Activated naive CD8-positive, alpha-beta T cell (primary cell): ENCODE data around the gene GLS2.
"Not testable (repeated sequence)": the region's sequence is repeated elsewhere in the genome, so short reads cannot be mapped to it uniquely, and the experiment has no call there.

ENCODE experiments used
- H3K27ac Mint-ChIP-seq: one replicate; pipeline ENCODE4 v1.8.0; 2021; ENCODE audit warnings: mixed read lengths
- H3K27me3 Mint-ChIP-seq: one replicate; pipeline ENCODE4 v1.8.0; 2021; ENCODE audit warnings: mixed read lengths
- H3K36me3 Mint-ChIP-seq: one replicate; pipeline ENCODE4 v1.8.0; 2021; ENCODE audit warnings: mixed read lengths
- H3K4me1 Mint-ChIP-seq: one replicate; pipeline ENCODE4 v1.8.0; 2021; ENCODE audit warnings: low read depth, mixed read lengths
- H3K4me3 Mint-ChIP-seq: one replicate; pipeline ENCODE4 v1.8.0; 2021; ENCODE audit warnings: mild to moderate bottlenecking, mixed read lengths
- H3K9me3 Mint-ChIP-seq: one replicate; pipeline ENCODE4 v1.8.0; 2021; ENCODE audit warnings: low read depth, mixed read lengths

The GLS2 gene

DNA sequence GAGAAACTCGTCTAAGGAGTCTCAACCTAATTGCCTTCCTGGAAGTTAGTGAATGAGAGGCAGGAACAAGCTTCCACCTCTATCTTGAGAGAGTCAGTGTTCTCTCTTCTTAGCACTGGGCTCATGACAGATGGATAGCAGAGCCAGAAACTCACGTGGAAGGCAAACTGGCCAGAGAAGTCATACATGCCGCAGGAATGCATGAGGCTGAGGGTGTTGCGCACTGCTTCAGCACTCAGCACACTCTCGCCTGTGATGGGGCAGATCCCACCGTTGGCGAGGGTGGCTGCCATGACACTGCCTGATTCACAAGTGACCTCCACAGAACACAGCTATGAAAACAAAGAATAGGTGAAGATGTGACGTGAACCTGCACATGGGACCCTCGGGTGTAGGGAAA lies 13.6 kb downstream of the GLS2 start:
- Mint-ChIP-seq H3K4me1 (peaks cover 25% of the 10 kb centered on the region), H3K27ac (no peak overlapping the region)

DNA sequence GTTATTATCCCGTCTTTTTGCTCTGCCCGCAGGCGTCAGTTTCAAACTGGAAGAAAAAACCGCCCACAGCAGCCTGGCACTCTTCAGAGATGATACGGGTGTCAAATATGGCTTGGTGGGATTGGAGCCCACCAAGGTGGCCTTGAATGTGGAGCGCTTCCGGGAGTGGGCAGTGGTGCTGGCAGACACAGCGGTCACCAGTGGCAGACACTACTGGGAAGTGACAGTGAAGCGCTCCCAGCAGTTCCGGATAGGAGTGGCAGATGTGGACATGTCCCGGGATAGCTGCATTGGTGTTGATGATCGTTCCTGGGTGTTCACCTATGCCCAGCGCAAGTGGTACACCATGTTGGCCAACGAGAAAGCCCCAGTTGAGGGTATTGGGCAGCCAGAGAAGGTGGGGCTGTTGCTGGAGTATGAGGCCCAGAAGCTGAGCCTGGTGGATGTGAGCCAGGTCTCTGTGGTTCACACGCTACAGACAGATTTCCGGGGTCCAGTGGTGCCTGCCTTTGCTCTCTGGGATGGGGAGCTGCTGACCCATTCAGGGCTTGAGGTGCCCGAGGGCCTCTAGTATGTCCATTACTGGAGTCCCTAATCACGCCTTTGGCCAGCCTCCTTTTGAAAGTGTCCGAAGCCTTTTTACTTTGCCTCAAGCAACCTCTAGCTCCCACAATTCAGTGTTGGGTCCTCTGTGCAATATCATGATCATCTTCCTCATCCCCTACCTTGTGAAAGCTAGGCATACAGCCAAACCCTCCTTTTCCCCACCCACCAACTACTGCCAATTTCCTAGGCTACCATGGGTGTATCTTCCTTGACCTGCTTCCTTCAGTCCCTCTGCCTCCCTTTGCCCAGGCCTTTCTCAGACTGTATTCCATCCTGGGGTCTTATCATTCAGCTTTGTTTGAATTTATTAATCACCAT lies 18.7 kb downstream of the GLS2 start:
- Mint-ChIP-seq H3K4me1 (peaks cover 33% of the 10 kb centered on the region), H3K4me3 (peak overlapping the region; percentile 99), H3K27me3 (no peaks in the 10 kb centered on the region), H3K36me3 (peaks cover 6% of the 10 kb centered on the region), H3K27ac (peak overlapping the region; percentile 98), H3K9me3 (no peaks in the 10 kb centered on the region)

More for the DNA sequence above, 13.6 kb downstream of the GLS2 start:
- Mint-ChIP-seq H3K9me3 (no peaks in the 10 kb centered on the region), H3K36me3 (peaks cover 6% of the 10 kb centered on the region), H3K27me3 (no peaks in the 10 kb centered on the region), H3K4me3 (no peak overlapping the region)

DNA sequence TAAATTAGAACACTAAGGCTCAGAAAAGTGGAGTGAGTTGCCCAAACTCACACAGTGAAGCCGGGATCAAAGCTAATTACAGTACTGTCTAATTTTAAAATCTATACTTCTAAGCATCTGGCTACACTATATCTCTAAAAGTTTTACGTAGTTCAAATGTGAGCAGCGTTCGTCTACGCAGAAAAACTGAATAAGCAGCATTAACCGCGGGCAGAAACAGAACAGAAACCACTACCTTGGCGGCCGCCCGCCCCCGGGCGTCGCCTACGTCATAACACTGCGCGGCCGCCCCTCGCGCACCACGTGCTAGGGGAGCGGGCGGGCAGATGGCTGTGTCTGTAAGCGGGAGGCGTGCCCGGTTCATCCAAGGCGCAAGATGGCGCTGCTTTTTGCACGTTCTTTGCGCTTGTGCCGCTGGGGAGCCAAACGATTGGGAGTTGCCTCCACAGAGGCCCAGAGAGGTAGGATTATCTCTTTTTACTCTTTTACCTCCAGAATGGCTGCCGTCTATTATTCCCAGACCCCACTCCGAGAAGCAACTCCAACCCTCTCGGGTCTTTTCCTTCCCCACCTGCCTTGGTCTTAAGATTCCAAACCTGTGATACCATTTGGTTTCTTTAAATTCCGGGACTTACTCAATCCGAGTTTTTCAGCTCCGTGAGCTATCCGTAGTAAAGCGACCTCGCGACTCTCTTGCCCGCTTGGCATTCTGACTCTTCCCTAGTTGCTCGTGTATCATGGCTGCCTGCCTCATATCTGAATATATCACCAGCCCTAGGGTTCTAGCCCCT lies 19.6 kb downstream of the GLS2 start, which contains the start of gene SPRYD4:
Gene SPRYD4, plus strand, starts transcription at position 363 of the 791 bp plus-strand sequence. Its CDS starts 14 bp downstream, at position 377.
- Mint-ChIP-seq H3K4me1 (peaks cover 35% of the 10 kb centered on the region), H3K36me3 (peaks cover 6% of the 10 kb centered on the region), H3K9me3 (no peaks in the 10 kb centered on the region), H3K4me3 (peak within 1 kb of the TSS; percentile 99), H3K27me3 (no peaks in the 10 kb centered on the region), H3K27ac (peak within 1 kb of the TSS; percentile 98)

DNA sequence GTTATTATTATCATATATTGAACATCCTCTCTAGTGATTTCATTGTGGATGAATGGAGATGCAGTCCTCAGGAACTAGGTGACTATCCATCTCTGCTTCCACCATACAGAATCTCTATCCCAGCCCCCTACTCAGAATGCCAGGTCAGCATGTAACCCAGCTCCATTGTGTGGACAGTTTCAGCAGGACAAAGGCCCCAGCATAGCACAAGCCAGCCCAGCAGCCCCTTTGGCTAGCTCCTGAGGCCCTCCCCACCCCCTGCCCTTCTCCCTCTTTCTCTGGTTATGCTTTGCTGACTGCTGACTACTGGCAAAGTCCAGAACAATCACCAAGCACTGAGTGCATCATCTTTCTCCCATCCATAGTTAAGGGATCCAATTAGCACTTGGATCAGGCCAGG lies 25.4 kb downstream of the GLS2 start:
- H3K27me3 Mint-ChIP-seq, result no peaks in the 10 kb centered on the region
- H3K27ac Mint-ChIP-seq, result no peak overlapping the region
- H3K4me1 Mint-ChIP-seq, result peaks cover 7% of the 10 kb centered on the region
- H3K9me3 Mint-ChIP-seq, result no peaks in the 10 kb centered on the region
- no peaks in the 10 kb centered on the region for H3K36me3 Mint-ChIP-seq
- no peak overlapping the region for H3K4me3 Mint-ChIP-seq

DNA sequence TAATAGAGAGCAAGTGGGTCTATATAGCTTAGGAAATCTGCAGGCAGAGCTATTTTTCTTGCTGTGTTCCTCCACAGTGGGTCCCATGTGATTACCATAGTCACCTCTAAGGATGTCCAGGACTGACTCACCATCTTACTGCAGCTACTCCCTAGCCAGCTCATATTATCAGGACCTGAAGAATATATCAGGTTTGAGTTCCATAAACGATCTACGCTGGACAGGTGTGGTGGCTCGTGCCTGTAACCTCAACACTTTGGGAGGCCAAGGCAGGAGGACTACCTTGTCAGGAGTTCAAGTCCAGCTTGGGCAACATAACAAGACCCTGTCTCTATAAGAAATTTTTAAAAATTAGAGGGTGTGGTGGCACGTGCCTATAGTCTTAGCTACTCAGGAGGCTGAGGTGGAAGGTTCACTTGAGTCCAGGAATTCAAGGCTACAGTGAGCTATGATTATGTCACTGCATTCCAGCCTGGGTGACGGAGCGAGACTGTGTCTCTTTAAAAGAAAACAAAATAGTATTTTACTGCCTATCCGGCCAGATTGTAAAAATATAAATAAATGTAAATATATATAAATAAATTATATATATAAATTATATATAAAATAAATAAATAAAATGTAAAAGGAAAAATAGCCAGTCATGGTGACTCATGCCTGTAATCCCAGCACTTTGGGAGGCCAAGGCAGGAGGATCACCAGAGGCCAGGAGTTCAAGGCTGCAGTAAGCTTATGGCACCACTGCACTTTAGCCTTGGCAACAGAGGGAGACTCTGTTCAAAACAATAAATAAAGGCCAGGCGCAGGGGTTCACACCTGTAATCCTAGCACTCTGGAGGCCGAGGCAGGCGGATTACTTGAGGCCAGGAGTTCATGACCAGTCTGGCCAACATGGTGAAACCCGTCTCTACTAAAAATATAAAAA lies 26.5 kb downstream of the GLS2 start:
- no peak overlapping the region for H3K4me3 Mint-ChIP-seq
- peaks cover 4% of the 10 kb centered on the region for H3K4me1 Mint-ChIP-seq
- H3K9me3 Mint-ChIP-seq, result no peaks in the 10 kb centered on the region
- H3K36me3 Mint-ChIP-seq, result no peaks in the 10 kb centered on the region
- H3K27me3 Mint-ChIP-seq, result no peaks in the 10 kb centered on the region
- H3K27ac Mint-ChIP-seq, result no peak overlapping the region

DNA sequence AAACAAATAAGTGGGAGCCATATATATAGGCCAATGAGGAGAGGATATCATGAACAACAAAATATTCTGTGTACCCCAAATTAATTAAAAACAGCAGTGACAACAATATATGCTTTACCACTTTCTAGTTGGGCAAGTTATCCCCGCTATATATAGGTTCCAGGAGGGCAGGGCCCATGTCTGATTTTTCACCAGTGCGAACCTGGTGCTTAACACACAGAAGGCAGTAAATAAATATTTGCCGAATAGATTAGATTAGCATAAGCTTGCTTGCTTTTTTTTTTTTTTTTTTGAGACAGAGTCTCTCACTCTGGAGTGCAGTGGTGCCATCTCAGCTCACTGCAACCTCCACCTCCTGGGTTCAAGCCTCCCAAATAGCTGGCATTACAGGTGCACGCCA lies 30.1 kb downstream of the GLS2 start:
- Mint-ChIP-seq H3K4me1 (no peaks in the 10 kb centered on the region), H3K27me3 (no peaks in the 10 kb centered on the region), H3K36me3 (no peaks in the 10 kb centered on the region), H3K9me3 (no peaks in the 10 kb centered on the region), H3K4me3 (no peak overlapping the region), H3K27ac (no peak overlapping the region)

DNA sequence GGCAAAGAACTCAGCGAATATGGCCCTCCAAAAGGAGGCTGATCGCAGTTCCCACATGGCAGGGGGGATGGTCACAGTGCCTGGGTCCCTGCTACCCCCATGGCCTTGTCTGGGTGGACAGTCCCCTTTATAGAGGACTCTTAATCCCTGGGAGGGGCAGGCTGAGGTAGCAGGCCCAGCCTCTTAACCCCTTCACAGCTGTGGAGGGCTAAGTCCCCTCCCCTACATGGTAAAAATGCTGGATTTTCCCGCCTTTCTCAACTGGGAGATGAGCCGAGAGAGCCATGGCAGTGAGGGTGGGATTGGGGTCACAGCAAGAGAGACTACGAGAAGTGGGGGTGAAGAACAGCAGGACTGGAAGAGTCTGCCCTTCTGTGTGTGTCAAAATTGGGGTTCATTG lies 33.4 kb downstream of the GLS2 start, which contains the start of gene MIP:
Gene MIP, minus strand, starts transcription at position 101 of the 400 bp plus-strand sequence. Its CDS starts 44 bp downstream, at position 57.
- Mint-ChIP-seq H3K36me3 (no peaks in the 10 kb centered on the region), H3K9me3 (no peaks in the 10 kb centered on the region), H3K27ac (no peak within 1 kb of the TSS), H3K27me3 (no peaks in the 10 kb centered on the region), H3K4me3 (no peak within 1 kb of the TSS), H3K4me1 (peaks cover 5% of the 10 kb centered on the region)

DNA sequence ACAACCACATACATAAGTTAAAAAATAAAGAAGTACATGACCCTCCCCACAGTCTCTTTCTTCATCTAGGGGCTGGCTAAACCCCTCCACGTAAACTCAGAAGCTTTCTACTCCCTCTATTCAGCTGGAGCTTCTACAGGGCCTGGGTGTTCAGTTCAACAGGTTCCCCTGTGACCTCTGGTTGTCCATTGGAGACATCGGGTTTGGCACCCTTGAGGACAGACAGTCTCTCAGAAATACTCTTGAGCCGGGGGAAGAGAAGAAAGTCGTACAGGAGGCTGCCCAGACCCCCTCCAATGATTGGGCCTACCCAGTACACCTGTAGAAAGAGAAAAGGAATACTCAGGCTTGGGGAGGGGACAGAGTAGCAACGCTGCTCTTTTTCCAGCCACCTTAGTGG lies 36.8 kb downstream of the GLS2 start:
- Mint-ChIP-seq H3K9me3 (no peaks in the 10 kb centered on the region), H3K36me3 (peaks cover 2% of the 10 kb centered on the region), H3K4me1 (peaks cover 13% of the 10 kb centered on the region), H3K27me3 (no peaks in the 10 kb centered on the region), H3K4me3 (peak overlapping the region; percentile 44), H3K27ac (no peak overlapping the region)

DNA sequence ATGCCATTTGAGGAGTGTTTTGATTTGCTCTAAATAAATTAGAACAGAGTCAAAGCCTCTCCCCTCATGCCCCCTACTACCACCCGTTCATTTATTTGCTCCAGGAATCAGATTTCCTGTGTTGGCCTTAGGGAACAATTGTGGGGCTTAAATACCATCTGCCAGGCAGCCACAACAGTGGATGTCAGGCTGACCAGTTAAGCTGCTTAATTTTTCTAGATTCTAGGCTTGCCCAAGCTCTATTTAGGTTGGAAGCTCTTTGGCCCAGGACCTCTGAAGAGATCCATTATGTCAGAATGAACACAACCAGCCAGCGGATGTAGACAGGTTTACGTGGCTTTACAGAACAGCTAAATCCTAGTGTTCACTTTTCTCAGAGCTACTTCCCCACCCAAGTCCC lies 37.7 kb downstream of the GLS2 start:
- Mint-ChIP-seq H3K4me3 (peak overlapping the region; percentile 93), H3K9me3 (no peaks in the 10 kb centered on the region), H3K4me1 (peaks cover 13% of the 10 kb centered on the region), H3K36me3 (peaks cover 4% of the 10 kb centered on the region), H3K27ac (peak overlapping the region; percentile 95), H3K27me3 (no peaks in the 10 kb centered on the region)

DNA sequence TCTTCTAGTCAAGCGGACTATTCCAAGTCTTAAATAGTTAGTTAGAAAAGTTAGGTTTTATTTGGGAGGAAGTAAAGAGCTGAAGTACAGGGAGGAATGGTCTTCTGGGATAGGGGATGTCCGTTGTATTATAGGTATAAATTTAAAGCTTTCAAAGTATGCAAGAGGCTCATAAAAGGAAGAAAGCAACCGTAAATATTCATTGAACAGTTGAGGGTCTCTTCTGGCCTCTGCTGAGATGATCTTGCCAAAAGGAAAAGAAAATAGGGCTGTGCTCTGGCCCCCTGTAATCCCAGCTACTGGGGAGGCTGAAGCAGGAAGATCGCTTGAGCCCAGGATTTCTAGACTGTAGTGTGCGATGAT lies 38.4 kb downstream of the GLS2 start:
- Mint-ChIP-seq H3K27ac (peak overlapping the region; percentile 95), H3K9me3 (no peaks in the 10 kb centered on the region), H3K4me1 (peaks cover 13% of the 10 kb centered on the region), H3K27me3 (no peaks in the 10 kb centered on the region), H3K4me3 (peak overlapping the region; percentile 93), H3K36me3 (peaks cover 4% of the 10 kb centered on the region)

DNA sequence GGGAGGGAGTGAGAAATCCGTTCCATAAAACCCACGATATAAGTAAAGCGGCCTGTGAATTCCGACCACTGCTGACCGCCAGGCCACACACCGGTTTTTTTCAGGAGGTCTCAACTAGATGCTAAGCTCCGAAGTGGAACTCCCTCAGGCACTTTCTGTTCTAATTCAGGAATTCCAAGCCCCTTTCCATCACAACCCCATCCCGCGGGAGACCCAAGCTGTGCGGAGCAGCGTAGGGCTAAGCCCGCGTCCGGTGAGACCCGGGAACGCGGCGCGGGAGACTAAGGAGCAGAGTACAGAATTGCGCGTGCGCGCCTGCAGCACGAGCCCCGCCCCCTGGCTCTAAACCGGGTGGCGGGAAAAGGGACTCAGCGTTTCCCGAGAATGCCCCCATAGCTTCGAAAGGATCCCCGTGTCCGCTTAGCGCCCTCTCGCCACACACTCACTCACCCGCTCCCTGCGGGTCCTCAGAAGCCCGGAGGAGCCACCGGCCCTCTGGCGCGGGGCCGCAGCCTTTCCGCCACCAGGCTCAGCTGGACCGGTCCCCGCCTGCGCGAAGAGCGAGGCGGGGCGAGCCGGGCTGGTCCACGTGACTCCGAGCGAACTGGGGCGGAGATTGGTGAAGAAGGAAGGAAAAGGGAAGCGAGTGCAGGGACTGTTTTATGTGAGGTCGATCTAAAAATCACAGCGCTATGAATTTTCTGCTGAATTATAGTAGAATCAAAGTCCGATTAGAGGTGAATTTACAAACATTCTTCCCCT lies 38.9 kb downstream of the GLS2 start, which contains the start of gene TIMELESS:
Gene TIMELESS, minus strand, starts transcription at position 567 of the 762 bp plus-strand sequence. CDS start 15,256 bp downstream, outside the sequence.
- H3K4me1 Mint-ChIP-seq, result peaks cover 13% of the 10 kb centered on the region

DNA sequence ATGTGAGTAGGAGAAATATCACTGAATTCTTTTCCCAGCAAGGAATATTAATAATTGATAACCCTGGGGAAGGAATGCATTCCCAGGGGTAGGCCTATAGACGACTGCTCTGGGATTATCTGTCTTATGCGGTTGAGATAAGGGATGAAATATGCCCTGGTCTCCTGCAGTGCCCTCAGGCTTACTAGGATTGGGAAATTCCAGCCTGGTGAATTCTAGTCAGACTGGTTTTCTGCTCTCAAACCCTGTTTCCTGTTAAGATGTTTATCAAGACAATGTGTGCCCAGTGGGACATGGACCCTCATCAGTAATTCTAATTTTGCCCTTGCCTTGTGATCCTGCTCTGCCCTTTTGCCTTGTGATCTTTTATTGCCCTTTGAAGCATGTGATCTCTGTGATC lies 44.8 kb downstream of the GLS2 start:
- H3K4me3 Mint-ChIP-seq, H3K9me3 Mint-ChIP-seq, H3K27me3 Mint-ChIP-seq, H3K27ac Mint-ChIP-seq, H3K4me1 Mint-ChIP-seq: not testable (repeated sequence)
- H3K36me3 Mint-ChIP-seq, result peaks cover 15% of the 10 kb centered on the region

More for the DNA sequence above, 38.9 kb downstream of the GLS2 start, which contains the start of gene TIMELESS:
- Mint-ChIP-seq H3K27ac (peak within 1 kb of the TSS; percentile 95), H3K27me3 (no peaks in the 10 kb centered on the region), H3K4me3 (peak within 1 kb of the TSS; percentile 93), H3K9me3 (no peaks in the 10 kb centered on the region), H3K36me3 (peaks cover 6% of the 10 kb centered on the region)

DNA sequence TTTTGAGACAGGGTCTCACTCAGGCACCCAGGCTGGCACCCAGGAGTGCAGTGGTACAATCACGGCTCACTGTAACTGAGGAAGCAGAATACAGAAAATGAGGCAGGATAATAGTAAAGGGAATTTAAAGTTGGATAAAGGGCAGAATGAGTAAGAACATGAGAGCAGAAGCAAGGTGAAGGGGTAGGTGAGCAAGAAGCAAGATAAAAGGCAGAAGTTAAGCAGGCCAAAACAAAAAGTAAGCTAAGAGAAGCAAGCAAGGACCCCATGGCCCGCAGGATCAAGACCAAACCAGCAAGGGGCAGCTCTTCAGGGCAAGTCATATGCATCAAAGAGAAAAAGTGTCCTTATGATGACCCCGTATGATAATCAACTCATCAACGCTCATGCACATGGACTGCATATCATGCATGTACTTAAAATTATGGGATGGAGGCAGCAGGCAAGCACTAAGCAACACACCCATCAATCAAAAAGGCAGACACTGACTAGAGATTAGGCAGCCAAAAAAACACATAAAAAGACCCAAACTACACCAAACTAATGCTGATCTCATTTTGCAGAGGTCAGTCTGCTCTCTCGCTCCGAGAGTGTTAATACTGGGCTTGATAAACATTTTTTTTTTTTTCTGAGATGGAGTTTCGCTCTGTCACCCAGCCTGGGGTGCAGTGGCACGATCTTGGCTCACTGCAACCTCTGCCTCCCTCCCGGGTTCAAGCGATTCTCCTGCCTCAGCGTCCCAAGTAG lies 50.4 kb downstream of the GLS2 start:
- H3K27ac Mint-ChIP-seq, result no peak overlapping the region
- H3K9me3 Mint-ChIP-seq, result no peaks in the 10 kb centered on the region
- no peak overlapping the region for H3K4me3 Mint-ChIP-seq
- no peaks in the 10 kb centered on the region for H3K27me3 Mint-ChIP-seq
- no peaks in the 10 kb centered on the region for H3K4me1 Mint-ChIP-seq
- peaks cover 3% of the 10 kb centered on the region for H3K36me3 Mint-ChIP-seq
